SH-SY5Y (cell line): ENCODE results near the gene SNX9.

Source experiments
- GATA2 ChIP-seq: IDR thresholded peaks from 2 replicates; pipeline ENCODE4 v1.6.1; 2011; ENCODE audit warnings: mild to moderate bottlenecking, low read depth, low read length
- GATA3 ChIP-seq: IDR thresholded peaks from 2 replicates; pipeline ENCODE4 v1.6.1; 2011; ENCODE audit warnings: low read depth, mild to moderate bottlenecking, low read length, moderate library complexity

GRCh38 chr6:157977176-157977804, 154.2 kb downstream of the SNX9 start:
- TF ChIP-seq GATA3 = no peak
- no peak for TF ChIP-seq GATA2
